ENCODE data around the gene OPCML. TPM values are rescaled to one million over a fixed set of nuclear protein-coding genes. Genes with fewer than 3 reads are reported as not detected.

Gene OPCML
- total RNA-seq, 4 donors from 2014 or later, result 0.33 TPM; not detected in 3

GRCh38 chr11:133284156-133284555, 248.1 kb downstream of the OPCML start:
- no peaks in the 10 kb centered on the region for H3K4me1 ChIP-seq
- no peak overlapping the region for H3K4me3 ChIP-seq (replicated peaks in 1 of 3)
- intact Hi-C loops (cut with DNase I), result no loop called here
- DNase-seq, result no peak
- 75 to 78% methylated on average over 9 of the region's 9 CpGs for WGBS, 2 donors
- no peaks in the 10 kb centered on the region for H3K27me3 ChIP-seq
- no peak overlapping the region for H3K27ac ChIP-seq
- TF ChIP-seq CTCF (IDR thresholded peaks at IDR 0.05), result no peak
- H3K9me3 ChIP-seq, result no peaks in the 10 kb centered on the region
- no peaks in the 10 kb centered on the region for H3K36me3 ChIP-seq

DNA sequence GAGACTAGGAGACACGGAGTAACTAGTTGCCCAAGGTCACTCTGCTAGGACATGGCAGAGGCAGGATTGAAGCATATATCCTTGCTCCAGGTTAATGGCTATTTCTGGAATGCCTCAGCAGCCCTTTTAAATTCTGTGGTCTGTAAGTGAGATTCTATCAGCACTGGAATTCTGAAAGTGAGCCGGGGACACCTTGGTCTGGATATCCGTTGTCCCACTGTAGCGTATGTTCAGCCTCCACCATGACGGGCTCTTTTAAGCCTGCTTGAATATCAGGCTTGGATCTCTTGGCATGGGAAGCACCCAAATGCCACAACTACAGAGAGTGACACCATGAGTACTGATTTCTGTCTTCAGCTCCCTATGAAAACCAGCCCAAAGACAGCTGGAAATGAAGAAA, 254.4 kb downstream of the OPCML start:
- Histone ChIP-seq H3K4me1 (no peaks in the 10 kb centered on the region), H3K36me3 (no peaks in the 10 kb centered on the region), H3K27me3 (no peaks in the 10 kb centered on the region), H3K27ac (no peak overlapping the region), H3K4me3 (replicated peaks in 1 of 3) (no peak overlapping the region), H3K9me3 (no peaks in the 10 kb centered on the region)
- intact Hi-C loops (cut with DNase I), result no loop called here
- no peak for DNase-seq
- TF ChIP-seq CTCF (IDR thresholded peaks at IDR 0.05) (no peak), POLR2A (IDR thresholded peaks at IDR 0.05) (no peak)
- WGBS, 2 donors, result 86 to 90% methylated on average over 5 of the region's 5 CpGs

DNA sequence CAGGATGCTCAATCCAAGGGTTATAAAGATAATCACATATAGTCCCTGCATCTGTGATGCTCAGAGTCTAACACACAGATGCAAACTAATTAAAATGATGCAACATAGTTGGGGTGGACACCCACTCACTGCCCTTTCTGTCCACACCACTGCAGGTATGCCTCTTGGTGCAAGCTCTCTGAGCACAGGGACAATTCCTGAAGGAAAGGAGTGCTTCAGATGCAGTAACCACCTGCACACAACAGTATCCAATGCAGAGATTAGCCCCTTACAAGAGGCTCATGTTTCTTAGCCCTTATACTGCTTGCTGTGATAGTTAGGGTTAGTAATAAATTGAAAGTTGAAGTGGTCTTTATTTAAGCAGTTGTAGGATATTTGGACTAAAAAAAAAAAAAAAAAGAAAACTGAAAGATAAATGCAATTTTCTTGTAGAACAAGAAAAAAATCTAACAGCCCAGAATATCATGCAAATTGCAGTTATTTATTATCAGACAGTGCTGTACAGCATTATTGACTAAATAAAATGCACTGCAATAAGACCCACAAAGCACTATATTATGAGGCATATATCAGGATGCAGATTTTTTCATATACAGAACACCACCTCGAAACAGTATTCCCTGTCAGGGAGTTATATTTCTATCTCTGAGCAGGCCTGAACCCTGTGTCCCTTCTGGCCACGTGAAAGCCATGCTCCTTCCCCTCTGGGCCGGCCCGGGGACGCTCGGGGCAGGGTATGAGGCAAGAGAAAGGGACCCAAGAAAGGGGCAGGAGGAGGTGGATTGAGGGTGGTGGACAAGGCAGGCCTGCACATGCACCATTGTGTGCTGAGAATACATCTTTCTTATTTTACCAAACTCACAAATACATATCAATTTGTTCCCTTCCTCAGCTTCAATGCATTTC, 260.2 kb downstream of the OPCML start:
- Histone ChIP-seq H3K36me3 (no peaks in the 10 kb centered on the region), H3K9me3 (no peaks in the 10 kb centered on the region), H3K27me3 (no peaks in the 10 kb centered on the region), H3K4me3 (replicated peaks in 1 of 3) (no peak overlapping the region), H3K27ac (no peak overlapping the region), H3K4me1 (no peaks in the 10 kb centered on the region)
- intact Hi-C loops (cut with DNase I), result no loop called here
- WGBS, 2 donors, result 84% methylated on average over 6 of the region's 6 CpGs
- no peak for TF ChIP-seq CTCF (IDR thresholded peaks at IDR 0.05)
- TF ChIP-seq POLR2A (IDR thresholded peaks at IDR 0.05), result no peak
- DNase-seq, result no peak

GRCh38 chr11:133271206-133271605, 261.1 kb downstream of the OPCML start:
- TF ChIP-seq POLR2A (IDR thresholded peaks at IDR 0.05) (no peak), CTCF (IDR thresholded peaks at IDR 0.05) (no peak)
- H3K4me3 ChIP-seq (replicated peaks in 1 of 3), result no peak overlapping the region
- no peaks in the 10 kb centered on the region for H3K9me3 ChIP-seq
- no peaks in the 10 kb centered on the region for H3K27me3 ChIP-seq
- no peak overlapping the region for H3K27ac ChIP-seq
- DNase-seq, result no peak
- H3K36me3 ChIP-seq, result no peaks in the 10 kb centered on the region
- intact Hi-C loops (cut with DNase I), result no loop called here
- H3K4me1 ChIP-seq, result no peaks in the 10 kb centered on the region

DNA sequence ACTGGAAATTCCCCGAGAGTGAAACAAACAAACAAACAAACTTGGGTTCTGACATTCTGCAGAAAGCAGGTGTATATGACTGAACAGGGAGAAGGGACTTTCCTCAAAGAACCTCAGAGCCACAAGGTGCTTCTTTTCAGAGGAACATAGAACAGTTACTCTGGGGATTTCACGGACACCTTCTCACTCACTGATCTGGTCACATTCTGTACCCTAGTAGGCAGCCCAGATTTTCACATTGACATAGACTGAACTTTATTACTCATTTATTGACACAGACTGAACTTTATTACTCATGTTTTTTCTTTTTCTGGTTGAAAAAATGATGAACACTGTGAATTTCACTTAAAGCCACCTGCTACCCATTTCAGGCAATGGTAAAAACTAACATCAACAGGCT, 263.0 kb downstream of the OPCML start:
- intact Hi-C loops (cut with DNase I), result no loop called here
- Histone ChIP-seq H3K27ac (no peak overlapping the region), H3K27me3 (no peaks in the 10 kb centered on the region), H3K4me3 (replicated peaks in 1 of 3) (no peak overlapping the region), H3K9me3 (no peaks in the 10 kb centered on the region), H3K36me3 (no peaks in the 10 kb centered on the region), H3K4me1 (no peaks in the 10 kb centered on the region)
- no peak for DNase-seq
- TF ChIP-seq CTCF (IDR thresholded peaks at IDR 0.05) (no peak), POLR2A (IDR thresholded peaks at IDR 0.05) (no peak)
- 92 to 93% methylated on average over 2 of the region's 2 CpGs for WGBS, 2 donors
